ENCODE data around the gene LCP1.

DNA sequence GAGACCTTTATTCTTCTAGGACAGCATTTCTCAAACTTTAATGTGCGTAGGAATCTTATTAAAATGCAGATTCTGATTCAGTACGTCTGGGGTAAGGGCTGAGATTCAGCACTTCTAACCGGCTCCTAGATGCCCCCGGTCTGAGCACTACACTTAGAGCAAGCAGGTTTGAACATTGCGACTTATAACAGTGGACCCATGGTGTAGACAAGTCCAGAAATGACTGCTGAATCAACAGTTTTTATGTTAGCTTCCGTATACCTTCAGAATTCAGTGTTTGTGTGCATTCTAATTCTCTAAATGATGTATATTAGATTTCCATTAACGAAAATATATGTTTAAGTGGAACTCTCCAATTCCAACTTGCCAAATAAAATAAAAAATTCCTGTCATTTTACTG lies 59.7 kb downstream of the LCP1 start:
- TF ChIP-seq POLR2A (IDR thresholded peaks at IDR 0.05) = no peak
- TF ChIP-seq, protein P1, sequence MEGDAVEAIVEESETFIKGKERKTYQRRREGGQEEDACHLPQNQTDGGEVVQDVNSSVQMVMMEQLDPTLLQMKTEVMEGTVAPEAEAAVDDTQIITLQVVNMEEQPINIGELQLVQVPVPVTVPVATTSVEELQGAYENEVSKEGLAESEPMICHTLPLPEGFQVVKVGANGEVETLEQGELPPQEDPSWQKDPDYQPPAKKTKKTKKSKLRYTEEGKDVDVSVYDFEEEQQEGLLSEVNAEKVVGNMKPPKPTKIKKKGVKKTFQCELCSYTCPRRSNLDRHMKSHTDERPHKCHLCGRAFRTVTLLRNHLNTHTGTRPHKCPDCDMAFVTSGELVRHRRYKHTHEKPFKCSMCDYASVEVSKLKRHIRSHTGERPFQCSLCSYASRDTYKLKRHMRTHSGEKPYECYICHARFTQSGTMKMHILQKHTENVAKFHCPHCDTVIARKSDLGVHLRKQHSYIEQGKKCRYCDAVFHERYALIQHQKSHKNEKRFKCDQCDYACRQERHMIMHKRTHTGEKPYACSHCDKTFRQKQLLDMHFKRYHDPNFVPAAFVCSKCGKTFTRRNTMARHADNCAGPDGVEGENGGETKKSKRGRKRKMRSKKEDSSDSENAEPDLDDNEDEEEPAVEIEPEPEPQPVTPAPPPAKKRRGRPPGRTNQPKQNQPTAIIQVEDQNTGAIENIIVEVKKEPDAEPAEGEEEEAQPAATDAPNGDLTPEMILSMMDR (IDR thresholded peaks at IDR 0.05) = no peak
